COR-L47 (cell line): ENCODE measurements around the gene RETREG2.
A peak's percentile ranks its signal among the peaks of the same experiment; 100 is the strongest.

Experiments
- DNase-seq: peaks from one replicate; lab custom pipeline; 2025; lab: John Stamatoyannopoulos, UW

Gene RETREG2

DNA sequence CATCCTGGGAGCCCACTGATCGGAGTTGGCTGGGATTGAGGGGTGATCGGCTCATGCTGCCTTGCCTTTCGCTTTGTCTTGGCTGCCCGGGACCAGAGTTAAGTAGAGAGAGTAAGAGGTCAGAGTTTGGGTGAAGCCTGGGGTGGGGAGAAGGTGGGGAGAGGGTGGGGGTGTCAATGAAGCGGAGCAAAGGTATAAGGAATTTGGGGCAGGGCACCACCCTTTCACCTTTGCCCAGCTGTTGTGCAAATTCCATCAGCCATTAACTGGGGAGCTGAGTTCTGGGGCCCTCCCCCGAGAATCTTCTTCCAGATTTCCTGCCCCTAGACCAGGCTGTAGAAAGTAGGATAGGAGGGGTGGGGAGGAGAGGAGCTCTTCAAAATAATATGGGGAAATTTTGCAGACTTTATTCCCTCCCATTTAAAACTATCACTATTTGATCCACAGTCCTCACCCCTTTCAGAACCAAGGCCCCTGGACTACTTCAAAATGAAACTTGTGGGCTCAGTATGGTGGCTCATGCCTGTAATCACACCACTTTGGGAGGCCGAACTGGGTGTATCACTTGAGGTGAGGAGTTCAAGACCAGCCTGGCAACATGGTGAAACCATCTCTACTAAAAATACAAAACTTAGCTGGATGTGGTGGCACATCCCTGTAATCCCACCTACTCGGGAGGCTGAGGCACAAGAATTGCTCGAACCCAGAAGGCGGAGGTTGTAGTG is 8.0 kb upstream of the RETREG2 start, which contains the start of gene SLC23A3:
SLC23A3 (minus strand) TSS at position 100 of the 725 bp plus-strand sequence; CDS start at position 55, 45 bp downstream.
- DNase-seq, result no peak

DNA sequence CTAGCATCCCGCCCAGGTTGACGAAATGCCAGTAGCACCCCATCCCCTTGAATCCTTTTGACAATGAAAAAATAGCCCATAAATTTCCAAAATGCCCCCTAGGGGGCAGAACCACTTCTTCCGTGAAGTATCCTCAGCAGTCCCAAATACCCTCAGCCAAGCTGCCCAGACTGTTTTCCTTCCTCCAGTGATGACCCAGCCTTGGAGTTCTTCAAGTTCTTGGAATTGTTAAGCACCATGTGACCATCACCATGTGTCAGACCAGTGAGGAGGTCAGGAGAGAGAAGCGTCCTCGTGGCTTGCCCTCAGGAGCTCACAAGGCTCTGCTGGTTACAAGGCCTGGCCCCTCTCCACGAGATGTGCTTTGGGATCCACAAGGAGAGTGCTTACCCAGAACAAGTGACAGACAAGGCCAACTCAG is 6.8 kb upstream of the RETREG2 start:
- peak; percentile 11 for DNase-seq

DNA sequence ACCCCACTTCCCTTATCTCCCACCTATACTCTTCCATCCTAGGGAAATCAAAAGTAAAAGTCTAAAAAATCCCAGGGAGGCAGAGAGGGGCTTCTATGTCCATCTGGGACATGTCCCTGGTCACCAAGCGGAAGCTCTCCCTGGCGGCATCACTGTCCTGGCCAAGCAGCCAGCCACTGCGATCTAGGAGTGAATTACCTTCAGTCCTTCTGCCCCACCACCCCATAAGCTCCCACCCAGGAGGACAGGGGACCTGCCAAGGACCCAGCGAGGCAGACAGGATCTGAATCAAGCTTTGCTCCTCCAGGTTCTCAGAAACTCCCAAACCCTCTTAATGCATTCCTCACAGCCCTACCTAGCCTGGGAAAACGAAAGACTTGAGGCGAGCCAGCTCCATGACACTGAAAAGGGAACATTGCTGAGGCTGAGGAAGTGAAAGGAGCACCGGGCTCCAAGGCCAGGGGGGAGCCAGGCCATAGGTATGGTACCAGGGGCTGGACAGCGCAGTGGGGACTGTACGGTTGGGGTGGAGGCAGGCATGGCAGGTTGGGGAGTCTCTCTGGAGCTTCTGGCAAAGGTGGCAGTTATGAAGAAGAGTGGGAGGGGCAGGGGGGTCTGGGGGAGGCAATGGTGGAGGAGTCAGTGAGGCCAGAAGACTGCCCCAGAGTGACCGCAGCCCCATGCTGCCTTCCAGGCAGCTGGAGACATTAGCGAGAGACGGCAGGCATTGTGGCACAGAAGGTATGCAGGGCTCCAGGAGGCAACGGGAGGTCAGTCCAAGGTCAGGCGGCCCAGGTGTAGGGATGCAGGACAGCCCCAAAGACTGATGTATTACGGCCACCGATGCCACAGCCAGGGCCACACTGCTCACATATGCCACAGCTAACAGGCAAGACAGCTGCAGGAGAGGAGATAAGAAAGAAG is 5.6 kb upstream of the RETREG2 start:
- DNase-seq, result no peak

- DNase-seq, result no peak
Measured at GRCh38 chr2:219173176-219173575, 4.9 kb upstream of the RETREG2 start.

- DNase-seq, result no peak
Measured at GRCh38 chr2:219174146-219174545, 3.9 kb upstream of the RETREG2 start.

- DNase-seq, result no peak
Measured at GRCh38 chr2:219174801-219175200, 3.3 kb upstream of the RETREG2 start.

DNA sequence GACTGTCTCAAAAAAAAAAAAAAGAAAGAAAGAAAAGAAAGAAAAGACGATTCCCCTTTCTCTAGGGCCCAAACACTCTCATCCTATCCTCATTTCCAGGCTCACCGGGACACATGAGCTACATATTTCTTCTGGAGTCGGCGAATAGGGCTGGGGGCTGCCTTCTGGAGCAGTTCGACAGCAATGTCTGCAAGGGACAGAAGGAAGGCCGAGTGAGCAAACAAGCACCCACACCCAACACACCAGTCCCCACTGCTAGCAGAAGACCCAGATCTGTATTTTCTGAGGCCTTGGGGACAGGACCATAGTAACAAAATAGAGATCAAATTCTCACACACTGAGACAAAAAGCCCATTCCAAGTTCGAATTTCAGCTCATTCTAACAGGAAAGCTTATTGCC is 2.6 kb upstream of the RETREG2 start:
- no peak for DNase-seq

DNA sequence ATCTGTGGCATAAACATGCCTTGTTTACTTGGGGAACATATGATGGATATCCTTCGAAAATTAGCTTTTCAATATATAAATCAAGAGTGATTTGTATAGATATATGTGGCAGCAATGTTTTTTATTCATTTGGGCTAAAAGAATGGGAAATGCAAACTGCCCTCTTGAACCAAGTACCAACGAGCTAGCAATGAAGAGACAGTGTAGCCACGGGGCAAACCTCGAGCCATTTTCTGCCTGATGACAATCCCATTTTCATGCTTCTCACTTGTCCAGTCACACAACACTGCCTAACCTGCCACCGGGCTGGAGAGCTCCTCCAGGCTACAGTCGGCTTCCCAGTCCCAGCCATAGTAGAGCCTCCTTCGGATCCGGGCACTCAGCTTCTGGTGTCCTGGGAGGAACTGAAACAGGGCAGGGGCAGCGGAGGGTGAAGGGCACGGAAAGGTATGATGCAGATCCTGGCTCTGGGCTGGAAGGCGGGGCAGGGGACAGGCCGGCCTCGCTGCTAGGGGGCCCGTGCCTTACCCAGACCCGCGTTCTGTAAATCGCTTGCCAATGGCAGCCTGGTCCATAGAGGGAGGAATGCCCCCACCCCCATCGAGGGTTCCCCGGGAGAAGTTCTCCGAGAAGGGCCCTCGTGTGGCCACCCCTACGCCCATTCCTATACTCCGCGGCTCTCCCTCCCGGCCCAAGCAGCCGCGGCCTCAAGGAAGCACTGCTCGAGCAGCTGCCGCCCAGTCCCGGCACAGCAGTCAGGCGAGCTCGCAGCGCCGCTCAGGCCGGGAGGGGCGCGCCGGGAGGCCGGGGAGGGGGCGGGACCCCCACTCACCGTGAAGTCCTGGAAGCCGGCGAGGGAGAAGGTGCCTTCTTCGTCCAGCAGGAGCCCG is 1.9 kb upstream of the RETREG2 start:
- DNase-seq, result peak; percentile 71

- DNase-seq, result peak; percentile 84
Measured at GRCh38 chr2:219176818-219177551, 1.1 kb upstream of the RETREG2 start, which contains the start of gene CNPPD1. Gene CNPPD1 (minus strand): TSS chr2:219176925. CDS start chr2:219176828, 97 bp downstream.

- DNase-seq, result no peak
Measured at GRCh38 chr2:219178377-219179175, 501 bp downstream of the RETREG2 start.

- DNase-seq, result no peak
Measured at GRCh38 chr2:219179601-219180465, 1.8 kb downstream of the RETREG2 start.

GRCh38 chr2:219180961-219181360 is 2.9 kb downstream of the RETREG2 start:
- DNase-seq, result no peak

- no peak for DNase-seq
Measured at GRCh38 chr2:219181531-219181930, 3.5 kb downstream of the RETREG2 start.

DNA sequence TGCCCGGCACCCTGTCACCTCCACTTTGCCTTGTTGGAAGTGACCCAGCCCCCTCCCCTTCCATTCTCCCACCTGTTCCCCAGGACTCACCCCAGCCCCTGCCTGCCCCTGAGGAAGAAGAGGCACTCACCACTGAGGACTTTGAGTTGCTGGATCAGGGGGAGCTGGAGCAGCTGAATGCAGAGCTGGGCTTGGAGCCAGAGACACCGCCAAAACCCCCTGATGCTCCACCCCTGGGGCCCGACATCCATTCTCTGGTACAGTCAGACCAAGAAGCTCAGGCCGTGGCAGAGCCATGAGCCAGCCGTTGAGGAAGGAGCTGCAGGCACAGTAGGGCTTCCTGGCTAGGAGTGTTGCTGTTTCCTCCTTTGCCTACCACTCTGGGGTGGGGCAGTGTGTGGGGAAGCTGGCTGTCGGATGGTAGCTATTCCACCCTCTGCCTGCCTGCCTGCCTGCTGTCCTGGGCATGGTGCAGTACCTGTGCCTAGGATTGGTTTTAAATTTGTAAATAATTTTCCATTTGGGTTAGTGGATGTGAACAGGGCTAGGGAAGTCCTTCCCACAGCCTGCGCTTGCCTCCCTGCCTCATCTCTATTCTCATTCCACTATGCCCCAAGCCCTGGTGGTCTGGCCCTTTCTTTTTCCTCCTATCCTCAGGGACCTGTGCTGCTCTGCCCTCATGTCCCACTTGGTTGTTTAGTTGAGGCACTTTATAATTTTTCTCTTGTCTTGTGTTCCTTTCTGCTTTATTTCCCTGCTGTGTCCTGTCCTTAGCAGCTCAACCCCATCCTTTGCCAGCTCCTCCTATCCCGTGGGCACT is 4.5 kb downstream of the RETREG2 start:
- no peak for DNase-seq

DNA sequence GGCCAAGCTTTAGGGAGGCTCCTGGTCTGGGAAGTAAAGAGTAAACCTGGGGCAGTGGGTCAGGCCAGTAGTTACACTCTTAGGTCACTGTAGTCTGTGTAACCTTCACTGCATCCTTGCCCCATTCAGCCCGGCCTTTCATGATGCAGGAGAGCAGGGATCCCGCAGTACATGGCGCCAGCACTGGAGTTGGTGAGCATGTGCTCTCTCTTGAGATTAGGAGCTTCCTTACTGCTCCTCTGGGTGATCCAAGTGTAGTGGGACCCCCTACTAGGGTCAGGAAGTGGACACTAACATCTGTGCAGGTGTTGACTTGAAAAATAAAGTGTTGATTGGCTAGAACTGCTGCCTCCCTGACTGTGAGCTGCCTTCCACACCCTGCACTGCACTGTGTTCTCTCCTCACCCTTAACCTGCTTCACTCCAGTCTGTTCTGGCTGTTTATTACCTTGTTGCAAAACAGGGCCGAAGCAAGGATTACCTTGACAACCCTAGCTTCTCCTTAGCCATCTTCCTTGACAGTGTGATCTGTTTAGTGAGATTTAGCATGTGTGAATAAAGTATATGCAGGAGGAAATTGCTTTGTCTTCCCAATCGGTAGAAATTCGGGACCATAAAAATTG is 5.2 kb downstream of the RETREG2 start:
- DNase-seq, result no peak

GRCh38 chr2:219184121-219184520 is 6.0 kb downstream of the RETREG2 start:
- no peak for DNase-seq

DNA sequence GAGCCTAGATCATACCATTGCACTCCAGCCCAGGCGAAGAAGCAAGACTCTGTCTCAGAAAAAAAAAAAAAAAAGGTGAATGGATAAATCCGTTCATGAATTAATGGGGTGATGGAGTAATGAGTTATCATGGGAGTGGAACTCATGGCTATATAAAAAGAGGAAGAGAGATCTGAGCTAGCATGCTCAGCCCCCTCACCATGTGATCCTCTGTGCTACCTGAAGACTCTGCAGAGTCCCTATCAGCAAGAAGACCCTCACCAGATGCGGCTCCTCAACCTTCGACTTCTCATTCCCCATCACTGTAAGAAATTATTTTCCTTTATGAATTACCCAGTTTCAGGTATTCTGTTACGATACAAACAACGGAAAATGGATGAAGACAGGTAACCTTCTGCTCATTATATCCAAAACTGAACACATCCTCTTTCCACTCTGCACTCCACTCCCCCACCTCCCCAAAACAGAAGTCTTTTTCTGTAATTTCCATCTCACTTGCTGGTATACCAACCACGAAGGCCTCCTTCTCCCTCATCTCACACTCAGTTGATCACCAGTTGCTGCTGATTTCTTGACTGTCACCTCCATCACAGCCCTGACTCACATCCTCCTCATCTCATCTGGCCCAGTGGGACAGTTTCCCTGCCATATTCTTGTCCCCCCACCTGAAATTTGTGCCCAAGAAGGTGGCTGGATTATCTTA is 8.8 kb downstream of the RETREG2 start:
- DNase-seq, result no peak
